B cell (primary cell): ENCODE measurements around the gene CD300LG. TPM values are rescaled to one million over a fixed set of nuclear protein-coding genes. Genes with fewer than 3 reads are reported as not detected.

Experiments
- ATAC-seq: fragments of 200-7000 bp; cut with Tn5 transposase; one replicate; pipeline ENCODE4 v1.10.0; 2021; ENCODE audit warnings: low read depth, mild to moderate bottlenecking, moderate number of reproducible peaks, moderate library complexity
- CTCF ChIA-PET: fragments of 350-600 bp; sonication (Branson Sonifier 250); formaldehyde crosslinking; loops from one replicate; lab custom pipeline; 2021; ENCODE audit warnings: antibody characterized with exemption, inconsistent platforms; lab: Charles Lee
- POLR2A ChIA-PET: fragments of 350-600 bp; sonication (Branson Sonifier 250); formaldehyde crosslinking; loops from one replicate; lab custom pipeline; 2021; ENCODE audit warnings: antibody characterized with exemption; lab: Charles Lee
- DNase-seq: peaks from one replicate; pipeline ENCODE4 v3.0.0; 2013
- H2AFZ ChIP-seq: 2 replicates; pipeline ENCODE4 v1.6.1; 2012; ENCODE audit warnings: mild to moderate bottlenecking, low read depth, low read length; ENCODE audit not compliant: insufficient read depth, poor library complexity, severe bottlenecking
- H3K27ac ChIP-seq, 2 donors: 1 replicate in 1 of 2; 2 replicates in 1 of 2; pipeline ENCODE4 v1.5.1; 2012 to 2013; ENCODE audit warnings: low read length in 2 of 2, mild to moderate bottlenecking in 2 of 2, moderate library complexity in 1 of 2
- H3K27me3 ChIP-seq, 4 experiments: fragments of 200-600 bp in 1 of 4; sonication (generic) in 1 of 4; replicated peaks in 1 of 4; 1 replicate in 2 of 4; 2 replicates in 2 of 4; pipeline versions ENCODE4 v1.6.1 to v1.7.0; 2013 to 2016; ENCODE audit warnings: low read length in 3 of 4, mild to moderate bottlenecking in 2 of 4, mixed read lengths in 1 of 4, moderate library complexity in 1 of 4; ENCODE audit not compliant: insufficient read depth in 4 of 4, control insufficient read depth in 3 of 4; ENCODE audit errors: control extremely low read depth in 1 of 4
- H3K36me3 ChIP-seq, 2 experiments: replicated peaks in 1 of 2; 1 replicate in 1 of 2; 2 replicates in 1 of 2; pipeline versions ENCODE4 v1.6.1 to v1.7.1; 2013; ENCODE audit warnings: low read length in 1 of 2; ENCODE audit not compliant: insufficient read depth in 2 of 2, control insufficient read depth in 1 of 2; ENCODE audit errors: control extremely low read depth in 1 of 2, extremely low read depth in 1 of 2
- H3K4me1 ChIP-seq, 2 donors: fragments of 200-600 bp in 1 of 2; sonication (generic) in 1 of 2; 1 replicate in 1 of 2; 2 replicates in 1 of 2; pipeline versions ENCODE4 v1.5.1 to v1.6.1; 2013 to 2017; ENCODE audit warnings: low read length in 2 of 2; ENCODE audit not compliant: control insufficient read depth in 2 of 2, insufficient read depth in 2 of 2
- H3K4me2 ChIP-seq: replicated peaks from 2 replicates; pipeline ENCODE3; 2012; ENCODE audit warnings: mild to moderate bottlenecking, low read depth, low read length; ENCODE audit not compliant: poor library complexity, severe bottlenecking
- H3K4me3 ChIP-seq, 5 experiments: fragments of 200-600 bp in 1 of 5; sonication (generic) in 1 of 5; 1 replicate in 3 of 5; 2 replicates in 2 of 5; pipeline versions ENCODE4 v1.5.1 to v1.7.0; 2011 to 2016; ENCODE audit warnings: low read length in 4 of 5, mild to moderate bottlenecking in 4 of 5, low read depth in 2 of 5, control low read depth in 1 of 5, moderate library complexity in 1 of 5; ENCODE audit not compliant: insufficient read depth in 1 of 5; ENCODE audit errors: control extremely low read depth in 1 of 5, extremely low read depth in 1 of 5
- H3K79me2 ChIP-seq: fragments of 200-600 bp; sonication (generic); one replicate; pipeline ENCODE4 v1.6.0; 2016; ENCODE audit warnings: low read length; ENCODE audit not compliant: control insufficient read depth, insufficient read depth
- H3K9ac ChIP-seq: fragments of 200-600 bp; sonication (generic); 2 replicates; pipeline ENCODE4 v1.6.1; 2017; ENCODE audit warnings: mild to moderate bottlenecking, low read length, moderate library complexity
- H3K9me3 ChIP-seq, 3 donors: one replicate each; pipeline versions ENCODE4 v1.6.1 to v1.7.1; 2013; ENCODE audit warnings: low read length in 2 of 3; ENCODE audit not compliant: control insufficient read depth in 2 of 3, insufficient read depth in 1 of 3; ENCODE audit errors: control extremely low read depth in 1 of 3
- H4K20me1 ChIP-seq: 2 replicates; pipeline ENCODE4 v1.6.0; 2012; ENCODE audit warnings: mild to moderate bottlenecking, low read length; ENCODE audit not compliant: insufficient read depth, control insufficient read depth, poor library complexity, severe bottlenecking
- H3K27ac Mint-ChIP-seq: one replicate; pipeline ENCODE4 v1.8.0; 2021; ENCODE audit warnings: mixed read lengths
- H3K27me3 Mint-ChIP-seq: one replicate; pipeline ENCODE4 v1.8.0; 2021; ENCODE audit warnings: mixed read lengths
- H3K4me1 Mint-ChIP-seq: one replicate; pipeline ENCODE4 v1.8.0; 2021; ENCODE audit warnings: mixed read lengths
- H3K4me3 Mint-ChIP-seq: one replicate; pipeline ENCODE4 v1.8.0; 2021; ENCODE audit warnings: mixed read lengths
- H3K9me3 Mint-ChIP-seq: one replicate; pipeline ENCODE4 v1.8.0; 2022; ENCODE audit warnings: mixed read lengths; ENCODE audit not compliant: insufficient read depth
- CTCF ChIP-seq: fragments of 200-600 bp; IDR thresholded peaks from one replicate; pipeline ENCODE4 v1.8.0; 2022; ENCODE audit warnings: antibody characterized with exemption, mild to moderate bottlenecking
- EZH2 ChIP-seq: IDR thresholded peaks from 2 replicates; pipeline ENCODE4 v1.6.1; 2012; ENCODE audit warnings: borderline replicate concordance, low read depth, mild to moderate bottlenecking, moderate library complexity, low read length; ENCODE audit not compliant: insufficient read depth, poor library complexity, severe bottlenecking
- WGBS: methylation state at CpG from one replicate; pipeline ENCODE4 v1.1.5; 2013; ENCODE audit warnings: missing lambda C conversion rate; ENCODE audit not compliant: insufficient coverage; 5-methylcytosine and 5-hydroxymethylcytosine counted together
- intact Hi-C: fragments of 100-400 bp; cut with micrococcal nuclease; formaldehyde crosslinking; loops from one replicate; pipeline ENCODE4 v1.10.0; 2022
- polyA plus RNA-seq: library from polyadenylated mRNA; depleted of rRNA; stranded (reverse); fragments of >200 nt; gene quantifications from 2 replicates; pipeline ENCODE4 v1.2.3, GENCODE V29; 2012
- total RNA-seq, 2 donors: library from RNA; stranded (reverse); fragments of 120-200 nt in 1 of 2; gene quantifications; 1 replicate in 1 of 2; 2 replicates in 1 of 2; pipeline versions ENCODE4 v1.2.3 to v1.2.4, GENCODE V29; 2013 to 2022

CD300LG gene
- total and polyA plus RNA-seq, 2 donors (not counting 1 experiment from before 2014, with no cell fraction given) = not detected

DNA sequence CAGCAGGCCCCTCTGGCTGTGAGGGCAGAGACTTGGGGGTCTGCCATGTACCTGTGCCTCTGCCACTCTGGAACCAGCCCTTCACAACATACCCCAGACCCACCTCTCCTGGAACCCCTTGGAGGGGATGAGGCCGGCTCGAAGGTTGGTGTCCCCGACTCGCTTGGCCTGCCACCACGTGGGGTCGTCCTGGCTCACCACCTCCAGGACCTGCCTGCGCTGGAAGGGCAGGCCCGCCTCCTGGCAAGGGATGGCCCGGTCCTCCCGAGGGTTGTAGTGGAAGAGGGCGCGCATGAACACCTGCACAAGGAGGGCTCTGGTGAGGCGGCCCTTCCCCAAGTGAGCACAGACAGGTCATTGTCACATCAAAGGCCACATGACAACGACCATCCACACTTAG, 26.2 kb upstream of the CD300LG start:
- H3K4me1 ChIP-seq = no peaks in the 10 kb centered on the region
- no peaks in the 10 kb centered on the region for H3K27me3 ChIP-seq
- H3K27ac ChIP-seq = no peak overlapping the region
- no peak overlapping the region for H3K9ac ChIP-seq
- H3K4me1 Mint-ChIP-seq = no peaks in the 10 kb centered on the region
- H3K27me3 Mint-ChIP-seq = peaks cover 7% of the 10 kb centered on the region
- H3K9me3 Mint-ChIP-seq = no peaks in the 10 kb centered on the region
- WGBS = 94% methylated on average over 14 of the region's 14 CpGs
- no peak overlapping the region for H3K4me3 ChIP-seq
- H3K27ac Mint-ChIP-seq = no peak overlapping the region
- H4K20me1 ChIP-seq = no peaks in the 10 kb centered on the region
- H3K79me2 ChIP-seq = no peaks in the 10 kb centered on the region
- ChIA-PET CTCF (interaction anchor here (0.7 kb wide), 1 partner anchor 114 kb away, joined by 3 read pairs; no protein-coding TSS in a partner anchor), POLR2A (no interaction called here)
- TF ChIP-seq CTCF (no peak), EZH2 (no peak)
- no peak overlapping the region for H3K4me2 ChIP-seq
- no peak overlapping the region for H3K4me3 Mint-ChIP-seq
- intact Hi-C loops = no loop called here
- no peaks in the 10 kb centered on the region for H3K36me3 ChIP-seq
- no peak overlapping the region for H2AFZ ChIP-seq
- no peak for DNase-seq
- no peak for ATAC-seq
- no peaks in the 10 kb centered on the region for H3K9me3 ChIP-seq

DNA sequence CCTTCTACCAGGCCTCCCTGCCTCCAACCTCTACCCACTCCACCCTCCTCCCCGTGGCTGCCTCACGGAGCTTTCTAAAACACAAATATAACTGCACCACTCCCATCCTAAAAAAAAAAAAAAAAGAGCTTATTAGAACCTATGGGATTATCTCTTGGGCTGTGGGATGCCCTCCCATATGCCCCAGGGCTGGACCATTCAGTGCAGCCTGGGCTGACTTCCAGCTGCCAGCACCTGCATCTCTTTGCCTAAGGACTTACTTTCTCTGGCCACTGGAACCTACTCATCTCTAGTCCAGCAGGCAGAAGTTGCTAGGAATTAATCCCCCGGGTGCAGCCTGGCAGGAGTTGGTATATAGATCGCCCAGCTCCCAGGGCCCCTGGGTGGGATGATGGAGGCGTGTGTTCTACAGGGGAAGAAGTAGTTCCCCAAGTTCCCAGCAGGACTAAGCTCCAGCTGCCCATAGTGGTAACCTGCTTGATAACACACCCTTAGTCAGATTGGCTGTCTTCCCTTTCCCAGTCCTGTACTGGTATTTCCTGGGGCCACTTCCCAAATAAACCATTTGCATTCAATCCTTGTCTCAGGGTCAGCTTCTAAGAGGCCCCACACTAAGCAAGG, 24.3 kb upstream of the CD300LG start:
- ATAC-seq = no peak
- CTCF ChIA-PET = no interaction called here
- Histone ChIP-seq H3K4me1 (no peaks in the 10 kb centered on the region), H3K4me3 (no peak overlapping the region), H3K27me3 (no peaks in the 10 kb centered on the region), H3K36me3 (no peaks in the 10 kb centered on the region), H3K4me2 (no peak overlapping the region), H4K20me1 (no peaks in the 10 kb centered on the region), H3K9me3 (no peaks in the 10 kb centered on the region), H2AFZ (no peak overlapping the region), H3K27ac (no peak overlapping the region), H3K79me2 (no peaks in the 10 kb centered on the region), H3K9ac (no peak overlapping the region)
- Mint-ChIP-seq H3K4me1 (no peaks in the 10 kb centered on the region), H3K27ac (no peak overlapping the region), H3K27me3 (peaks cover 9% of the 10 kb centered on the region), H3K4me3 (no peak overlapping the region), H3K9me3 (no peaks in the 10 kb centered on the region)
- intact Hi-C loops = no loop called here
- WGBS = no CpG with 5 or more reads among the region's 5 CpGs
- TF ChIP-seq EZH2 (no peak), CTCF (no peak)
- POLR2A ChIA-PET = no interaction called here
- DNase-seq = no peak
